Regular cardiac myocyte (primary cell): ENCODE measurements around the gene TREM1. TPM values are rescaled to one million over a fixed set of nuclear protein-coding genes. Genes with fewer than 3 reads are reported as not detected.

Source experiments
- total RNA-seq: library from RNA; depleted of rRNA; stranded (reverse); fragments of >200 nt; gene quantifications from 2 replicates; pipeline ENCODE4 v1.2.3, GENCODE V29; 2014

The TREM1 gene
- total RNA-seq: 0.19 and 21.7 TPM in 2 replicates

DNA sequence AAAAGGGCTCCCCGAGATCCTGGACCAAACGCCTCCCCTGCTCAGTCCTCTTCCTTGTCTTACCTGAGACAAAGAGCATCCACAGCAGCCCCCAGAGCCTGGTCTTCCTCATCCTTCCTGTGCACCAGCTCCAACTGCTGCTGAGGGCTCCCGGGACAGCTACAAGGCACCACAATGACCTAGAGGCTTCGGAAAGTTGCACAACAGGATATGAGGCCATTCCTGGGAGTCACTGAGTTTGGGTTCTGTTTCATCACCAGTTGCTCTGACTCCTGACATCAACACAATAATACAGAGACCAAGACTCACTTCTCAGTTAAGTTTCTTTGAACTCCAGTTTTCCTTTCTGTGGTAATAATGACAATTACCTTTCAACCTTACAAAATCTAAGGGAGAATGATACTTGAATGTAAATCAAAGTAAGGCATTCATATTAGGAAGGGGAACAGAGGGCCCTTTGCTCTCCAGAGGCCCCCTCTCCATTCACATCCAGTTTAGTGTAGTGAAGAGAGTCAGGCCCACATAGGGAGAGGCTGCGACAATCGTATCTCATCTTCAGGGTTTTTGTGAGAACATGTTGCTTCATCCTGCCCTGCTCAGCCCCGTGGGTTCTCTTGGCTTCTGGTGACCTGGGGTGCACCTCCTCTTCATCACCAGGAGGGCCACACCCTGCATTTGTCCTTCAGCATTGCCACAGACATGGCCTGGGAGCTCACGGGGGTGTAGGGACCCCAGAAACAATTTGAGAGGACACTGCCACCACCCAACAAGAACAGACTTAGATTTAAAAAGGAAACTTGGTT, at the start of gene TREM1:
Gene TREM1, minus strand, starts transcription at position 139 of the 803 bp plus-strand sequence. Its CDS starts 27 bp downstream, at position 112.

GRCh38 chr6:41335296-41335695, 48.8 kb upstream of the TREM1 start, which contains the start of gene NCR2:
NCR2 (plus strand) TSS chr6:41335608; CDS start chr6:41335877, 269 bp downstream.

GRCh38 chr6:41228096-41228495, 58.4 kb downstream of the TREM1 start, which contains the start of gene TREML4:
TREML4 (plus strand) TSS chr6:41228349; CDS start chr6:41228428, 79 bp downstream.

Other genes starting within 250 kb of the TREM1 start
- under 0.01 TPM in 1 of 2 replicates, not detected in the other for gene UNC5CL, start 247.5 kb downstream of the TREM1 start, total RNA-seq
- not detected in 2 replicates for gene TSPO2, start 244.2 kb downstream of the TREM1 start, total RNA-seq
- not detected in 2 replicates for gene APOBEC2, start 233.5 kb downstream of the TREM1 start, total RNA-seq
- 8.2 and 13.0 TPM in 2 replicates for gene OARD1, start 214.3 kb downstream of the TREM1 start, total RNA-seq
- 9.3 and 22.6 TPM in 2 replicates for gene NFYA, start 213.7 kb downstream of the TREM1 start, total RNA-seq
- not detected in 2 replicates for gene TREML1, start 132.3 kb downstream of the TREM1 start, total RNA-seq
- gene TREM2, start 123.6 kb downstream of the TREM1 start, total RNA-seq: not detected in 2 replicates
- gene TREML2, start 85.5 kb downstream of the TREM1 start, total RNA-seq: under 0.01 TPM in 1 of 2 replicates, not detected in the other
- gene TREML4, start 58.3 kb downstream of the TREM1 start, total RNA-seq: not detected in 2 replicates
- not detected in 2 replicates for gene NCR2, start 48.9 kb upstream of the TREM1 start, total RNA-seq